Panc1 (cell line): ENCODE measurements around the gene RGS18. TPM values are rescaled to one million over a fixed set of nuclear protein-coding genes. Genes with fewer than 3 reads are reported as not detected.

Experiments
- ATAC-seq: fragments of 200-7000 bp; cut with Tn5 transposase; 2 replicates; pipeline ENCODE4 v1.9.1; 2020; ENCODE audit warnings: mild to moderate bottlenecking, moderate library complexity
- BruUV-seq: library from RNA; stranded (reverse); fragments of 400-500 nt; replicated peaks from 2 replicates; lab custom pipeline; 2021; lab: Mats Ljungman, UMichigan
- CTCF ChIA-PET: fragments of 300-600 bp; sonication (Branson Sonifier 250); formaldehyde crosslinking; loops from one replicate; lab custom pipeline; 2022; ENCODE audit warnings: antibody characterized with exemption; lab: Charles Lee
- POLR2A ChIA-PET: fragments of 300-600 bp; sonication (Branson Sonifier 250); formaldehyde crosslinking; loops from one replicate; lab custom pipeline; 2022; ENCODE audit warnings: antibody characterized with exemption; lab: Charles Lee
- DNase-seq: peaks from one replicate; pipeline ENCODE4 v3.0.0-alpha.2; 2010; ENCODE audit warnings: low read depth, low spot score
- H3K27ac ChIP-seq: 2 replicates; pipeline ENCODE4 v1.5.1; 2011; ENCODE audit warnings: mild to moderate bottlenecking, low read length, inconsistent platforms
- H3K27me3 ChIP-seq: fragments of 200-500 bp; sonication (Bioruptor generic); 2 replicates; pipeline ENCODE4 v1.6.0; 2014; ENCODE audit warnings: low read length, inconsistent platforms; ENCODE audit not compliant: control insufficient read depth, insufficient read depth
- H3K36me3 ChIP-seq: fragments of 200-500 bp; sonication (Bioruptor generic); 2 replicates; pipeline ENCODE4 v1.5.1; 2014; ENCODE audit warnings: inconsistent platforms, mild to moderate bottlenecking, low read length, moderate library complexity; ENCODE audit not compliant: control insufficient read depth, insufficient read depth
- H3K4me1 ChIP-seq: 2 replicates; pipeline ENCODE4 v1.5.1; 2011; ENCODE audit warnings: inconsistent platforms, mild to moderate bottlenecking, low read length, moderate library complexity; ENCODE audit not compliant: control insufficient read depth, insufficient read depth
- H3K4me3 ChIP-seq, 2 experiments: 2 replicates each; pipeline ENCODE4 v1.5.1; 2011 to 2012; ENCODE audit warnings: low read depth in 2 of 2, low read length in 2 of 2, mild to moderate bottlenecking in 2 of 2, inconsistent platforms in 1 of 2, moderate library complexity in 1 of 2
- H3K9me3 ChIP-seq: fragments of 200-500 bp; sonication (Bioruptor generic); 2 replicates; pipeline ENCODE4 v1.5.1; 2014; ENCODE audit warnings: low read depth, mild to moderate bottlenecking, inconsistent platforms, low read length, moderate library complexity; ENCODE audit not compliant: control insufficient read depth, insufficient read depth
- CTCF ChIP-seq: fragments of 450-650 bp; IDR thresholded peaks from 2 replicates; pipeline ENCODE4 v1.5.1; 2017; ENCODE audit warnings: mild to moderate bottlenecking
- POLR2AphosphoS5 ChIP-seq: IDR thresholded peaks from 2 replicates; pipeline ENCODE4 v1.6.1; 2012; ENCODE audit warnings: mild to moderate bottlenecking, low read depth, low read length, moderate library complexity
- REST ChIP-seq, 2 experiments: IDR thresholded peaks; 2 replicates each; pipeline ENCODE4 v1.6.1; 2011 to 2012; ENCODE audit warnings: low read depth in 2 of 2, control low read depth in 1 of 2, low read length in 1 of 2, mild to moderate bottlenecking in 1 of 2, moderate library complexity in 1 of 2; ENCODE audit not compliant: insufficient read depth in 1 of 2
- SIN3A ChIP-seq: IDR thresholded peaks from 2 replicates; pipeline ENCODE4 v1.6.1; 2012; ENCODE audit warnings: low read depth, mild to moderate bottlenecking, low read length, moderate library complexity, borderline replicate concordance; ENCODE audit not compliant: insufficient read depth
- TCF7L2 ChIP-seq: IDR thresholded peaks from 2 replicates; pipeline ENCODE4 v1.6.1; 2011; ENCODE audit warnings: mild to moderate bottlenecking, low read depth, low read length, inconsistent platforms
- in situ Hi-C: cut with HindIII; loops from 2 replicates; pipeline ENCODE4 v1.10.0; 2016; ENCODE audit warnings: low sequenced_read_pairs, low pct_unique_long_range_greater_than_20kb
- intact Hi-C: fragments of 100-400 bp; cut with micrococcal nuclease; formaldehyde crosslinking; loops from one replicate; pipeline ENCODE4 v1.10.0; 2022; ENCODE audit not compliant: unreplicated experiment
- total RNA-seq: library from RNA; stranded (reverse); gene quantifications from one replicate; pipeline ENCODE4 v1.2.1, GENCODE V29; 2021; ENCODE audit not compliant: unreplicated experiment

RGS18 gene
- total RNA-seq, 1 experiment from 2014 or later, result not detected

DNA sequence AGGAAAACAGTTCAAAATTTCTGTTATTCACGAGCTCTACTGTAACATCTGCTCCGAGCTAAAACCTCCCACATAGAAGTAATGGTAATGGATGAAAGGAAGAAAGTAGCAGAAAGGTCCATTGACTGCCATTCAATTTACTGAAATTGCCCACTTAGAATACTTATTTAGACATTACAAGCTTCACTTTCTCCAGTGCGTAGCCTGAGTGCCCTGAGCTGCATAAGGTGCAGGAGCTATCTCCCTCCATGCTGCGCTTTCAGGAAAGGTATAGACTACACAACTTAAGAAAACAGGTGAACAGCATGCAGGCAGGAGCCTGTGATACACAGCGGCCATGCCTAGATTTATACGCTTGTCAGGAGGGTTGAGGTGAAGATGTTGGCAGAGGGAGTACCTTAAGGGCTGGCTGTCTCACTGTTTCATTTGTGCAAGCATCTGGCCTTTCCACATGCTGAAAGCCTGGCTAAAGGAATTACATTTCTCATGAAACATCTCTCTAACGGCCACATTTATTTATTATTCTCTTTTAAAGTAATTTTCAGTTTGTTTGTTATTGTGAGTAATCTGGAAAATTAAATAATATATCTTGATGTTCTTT is 74.7 kb downstream of the RGS18 start:
- no peaks in the 10 kb centered on the region for H3K36me3 ChIP-seq
- intact Hi-C loops, result no loop called here
- in situ Hi-C loops, result no loop called here
- no peaks in the 10 kb centered on the region for H3K27me3 ChIP-seq
- ChIA-PET POLR2A (no interaction called here), CTCF (no interaction called here)
- H3K27ac ChIP-seq, result no peak overlapping the region
- no peaks in the 10 kb centered on the region for H3K4me1 ChIP-seq
- no peak for DNase-seq
- no TSS peak for BruUV-seq
- no peak overlapping the region for H3K4me3 ChIP-seq
- H3K9me3 ChIP-seq, result no peaks in the 10 kb centered on the region
- no peak for TF ChIP-seq CTCF
- TF ChIP-seq POLR2AphosphoS5, result no peak
- TF ChIP-seq SIN3A, result no peak
- no peak for TF ChIP-seq REST (IDR thresholded peaks at IDR 0.05; ENCODE audit: insufficient read depth in 1 of 2, low read depth in 2 of 2, low read length in 1 of 2)
- no peak for TF ChIP-seq TCF7L2
- ATAC-seq, result no peak

- no peak for TF ChIP-seq REST (IDR thresholded peaks at IDR 0.05; ENCODE audit: insufficient read depth in 1 of 2, low read depth in 2 of 2, low read length in 1 of 2)
- no peak for TF ChIP-seq POLR2AphosphoS5
- TF ChIP-seq CTCF, result no peak
- no peak for TF ChIP-seq SIN3A
- no peak for TF ChIP-seq TCF7L2
- Histone ChIP-seq H3K27ac (no peak overlapping the region), H3K9me3 (no peaks in the 10 kb centered on the region), H3K4me3 (no peak overlapping the region), H3K4me1 (no peaks in the 10 kb centered on the region), H3K36me3 (no peaks in the 10 kb centered on the region), H3K27me3 (no peaks in the 10 kb centered on the region)
- no TSS peak for BruUV-seq
- in situ Hi-C loops, result no loop called here
- ChIA-PET POLR2A (no interaction called here), CTCF (no interaction called here)
- DNase-seq (no peak), ATAC-seq (no peak)
- intact Hi-C loops, result no loop called here
Measured at GRCh38 chr1:192235127-192235526, 76.9 kb downstream of the RGS18 start.

Other genes starting within 250 kb of the RGS18 start
- not detected for gene RGS21, start 158.5 kb downstream of the RGS18 start, total RNA-seq